ENCODE data around the gene AKAP17A.

GRCh38 chrX:1614927-1615326, 23.5 kb downstream of the AKAP17A start, which contains the start of gene ASMT:
- no peak for TF ChIP-seq POLR2A (IDR thresholded peaks at IDR 0.05; ENCODE audit: low read length)
- no peak for TF ChIP-seq GATA1 (IDR thresholded peaks at IDR 0.05; ENCODE audit: low read depth, low read length)

Data from erythroblast (primary cell).